Measurements from ENCODE around the gene CPXM2.

Gene CPXM2

GRCh38 chr10:123926401-123927264 is 35.0 kb upstream of the CPXM2 start:
- H3K4me2 ChIP-seq (ENCODE audit: low read length): no peak overlapping the region
- no peak for TF ChIP-seq CTCF (IDR thresholded peaks at IDR 0.05)
- H2AFZ ChIP-seq: no peak overlapping the region
- no peaks in the 10 kb centered on the region for H3K79me2 ChIP-seq
- no peak overlapping the region for H3K9ac ChIP-seq
- H3K27me3 ChIP-seq (ENCODE audit: control insufficient read depth, insufficient read depth, low read length): peaks cover 4% of the 10 kb centered on the region
- H3K27ac ChIP-seq: no peak overlapping the region
- no peaks in the 10 kb centered on the region for H3K36me3 ChIP-seq (ENCODE audit: control insufficient read depth, insufficient read depth, low read length)
- H3K4me3 ChIP-seq (ENCODE audit: low read depth, low read length): no peak overlapping the region
- H3K9me3 ChIP-seq (ENCODE audit: control insufficient read depth, low read length): no peaks in the 10 kb centered on the region
- H3K4me1 ChIP-seq: no peaks in the 10 kb centered on the region

GRCh38 chr10:123922126-123922525 is 30.5 kb upstream of the CPXM2 start:
- H3K9me3 ChIP-seq (ENCODE audit: control insufficient read depth, low read length): no peaks in the 10 kb centered on the region
- H3K4me1 ChIP-seq: no peaks in the 10 kb centered on the region
- H3K4me2 ChIP-seq (ENCODE audit: low read length): no peak overlapping the region
- no peaks in the 10 kb centered on the region for H3K27me3 ChIP-seq (ENCODE audit: control insufficient read depth, insufficient read depth, low read length)
- no peak overlapping the region for H3K9ac ChIP-seq
- H2AFZ ChIP-seq: no peak overlapping the region
- no peak overlapping the region for H3K4me3 ChIP-seq (ENCODE audit: low read depth, low read length)
- TF ChIP-seq CTCF (IDR thresholded peaks at IDR 0.05): no peak
- H3K36me3 ChIP-seq (ENCODE audit: control insufficient read depth, insufficient read depth, low read length): no peaks in the 10 kb centered on the region
- no peak overlapping the region for H3K27ac ChIP-seq
- H3K79me2 ChIP-seq: no peaks in the 10 kb centered on the region

GRCh38 chr10:123916775-123917174 is 25.2 kb upstream of the CPXM2 start:
- Histone ChIP-seq H3K36me3 (ENCODE audit: control insufficient read depth, insufficient read depth, low read length) (no peaks in the 10 kb centered on the region), H3K27ac (no peak overlapping the region), H3K27me3 (ENCODE audit: control insufficient read depth, insufficient read depth, low read length) (peaks cover 5% of the 10 kb centered on the region), H3K4me3 (ENCODE audit: low read depth, low read length) (no peak overlapping the region), H3K4me2 (ENCODE audit: low read length) (no peak overlapping the region), H3K9ac (no peak overlapping the region), H3K4me1 (no peaks in the 10 kb centered on the region), H2AFZ (no peak overlapping the region), H3K9me3 (ENCODE audit: control insufficient read depth, low read length) (no peaks in the 10 kb centered on the region), H3K79me2 (no peaks in the 10 kb centered on the region)
- TF ChIP-seq CTCF (IDR thresholded peaks at IDR 0.05): no peak

GRCh38 chr10:123913688-123914268 is 22.2 kb upstream of the CPXM2 start:
- H3K9me3 ChIP-seq (ENCODE audit: control insufficient read depth, low read length): no peaks in the 10 kb centered on the region
- no peak overlapping the region for H3K27ac ChIP-seq
- H3K36me3 ChIP-seq (ENCODE audit: control insufficient read depth, insufficient read depth, low read length): no peaks in the 10 kb centered on the region
- H2AFZ ChIP-seq: no peak overlapping the region
- H3K4me1 ChIP-seq: no peaks in the 10 kb centered on the region
- TF ChIP-seq CTCF (IDR thresholded peaks at IDR 0.05): no peak
- no peak overlapping the region for H3K4me2 ChIP-seq (ENCODE audit: low read length)
- no peak overlapping the region for H3K4me3 ChIP-seq (ENCODE audit: low read depth, low read length)
- no peak overlapping the region for H3K9ac ChIP-seq
- peaks cover 5% of the 10 kb centered on the region for H3K27me3 ChIP-seq (ENCODE audit: control insufficient read depth, insufficient read depth, low read length)
- H3K79me2 ChIP-seq: no peaks in the 10 kb centered on the region

Data from parathyroid adenoma (tissue), 2 donors.